ENCODE measurements around the gene PHACTR1.

PHACTR1 gene

GRCh38 chr6:12911427-12911826 lies 194.9 kb downstream of the PHACTR1 start:
- Histone ChIP-seq H3K9me3 (ENCODE audit: control insufficient read depth, low read length) (no peaks in the 10 kb centered on the region), H3K4me3 (ENCODE audit: insufficient read depth, low read depth, low read length, poor library complexity, severe bottlenecking) (no peak overlapping the region), H3K27ac (ENCODE audit: insufficient read depth, low read length, poor library complexity, severe bottlenecking) (no peak overlapping the region), H3K36me3 (ENCODE audit: control insufficient read depth, insufficient read depth, low read length) (no peaks in the 10 kb centered on the region), H3K27me3 (replicated peaks; ENCODE audit: control insufficient read depth, insufficient read depth, low read length, poor library complexity, severe bottlenecking) (no peaks in the 10 kb centered on the region), H3K4me1 (ENCODE audit: control insufficient read depth, insufficient read depth, low read length, poor library complexity, severe bottlenecking) (no peaks in the 10 kb centered on the region)
- DNase-seq = no peak

- Histone ChIP-seq H3K9me3 (ENCODE audit: control insufficient read depth, low read length) (no peaks in the 10 kb centered on the region), H3K4me3 (ENCODE audit: insufficient read depth, low read depth, low read length, poor library complexity, severe bottlenecking) (no peak overlapping the region), H3K36me3 (ENCODE audit: control insufficient read depth, insufficient read depth, low read length) (no peaks in the 10 kb centered on the region), H3K27me3 (replicated peaks; ENCODE audit: control insufficient read depth, insufficient read depth, low read length, poor library complexity, severe bottlenecking) (no peaks in the 10 kb centered on the region), H3K27ac (ENCODE audit: insufficient read depth, low read length, poor library complexity, severe bottlenecking) (no peak overlapping the region), H3K4me1 (ENCODE audit: control insufficient read depth, insufficient read depth, low read length, poor library complexity, severe bottlenecking) (no peaks in the 10 kb centered on the region)
- no peak for DNase-seq
Measured at GRCh38 chr6:12913201-12913600, 196.6 kb downstream of the PHACTR1 start.

GRCh38 chr6:12916006-12916405 lies 199.4 kb downstream of the PHACTR1 start:
- H3K4me3 ChIP-seq (ENCODE audit: insufficient read depth, low read depth, low read length, poor library complexity, severe bottlenecking) = no peak overlapping the region
- H3K27ac ChIP-seq (ENCODE audit: insufficient read depth, low read length, poor library complexity, severe bottlenecking) = no peak overlapping the region
- no peak for DNase-seq
- no peaks in the 10 kb centered on the region for H3K9me3 ChIP-seq (ENCODE audit: control insufficient read depth, low read length)
- H3K4me1 ChIP-seq (ENCODE audit: control insufficient read depth, insufficient read depth, low read length, poor library complexity, severe bottlenecking) = no peaks in the 10 kb centered on the region
- no peaks in the 10 kb centered on the region for H3K36me3 ChIP-seq (ENCODE audit: control insufficient read depth, insufficient read depth, low read length)
- H3K27me3 ChIP-seq (replicated peaks; ENCODE audit: control insufficient read depth, insufficient read depth, low read length, poor library complexity, severe bottlenecking) = no peaks in the 10 kb centered on the region

GRCh38 chr6:12916420-12917136 lies 200.0 kb downstream of the PHACTR1 start:
- Histone ChIP-seq H3K9me3 (ENCODE audit: control insufficient read depth, low read length) (no peaks in the 10 kb centered on the region), H3K4me3 (ENCODE audit: insufficient read depth, low read depth, low read length, poor library complexity, severe bottlenecking) (no peak overlapping the region), H3K27ac (ENCODE audit: insufficient read depth, low read length, poor library complexity, severe bottlenecking) (no peak overlapping the region), H3K27me3 (replicated peaks; ENCODE audit: control insufficient read depth, insufficient read depth, low read length, poor library complexity, severe bottlenecking) (no peaks in the 10 kb centered on the region), H3K36me3 (ENCODE audit: control insufficient read depth, insufficient read depth, low read length) (no peaks in the 10 kb centered on the region), H3K4me1 (ENCODE audit: control insufficient read depth, insufficient read depth, low read length, poor library complexity, severe bottlenecking) (no peaks in the 10 kb centered on the region)
- DNase-seq = no peak

GRCh38 chr6:12921467-12921866 lies 204.9 kb downstream of the PHACTR1 start:
- Histone ChIP-seq H3K9me3 (ENCODE audit: control insufficient read depth, low read length) (no peaks in the 10 kb centered on the region), H3K27ac (ENCODE audit: insufficient read depth, low read length, poor library complexity, severe bottlenecking) (no peak overlapping the region), H3K4me1 (ENCODE audit: control insufficient read depth, insufficient read depth, low read length, poor library complexity, severe bottlenecking) (no peaks in the 10 kb centered on the region), H3K27me3 (replicated peaks; ENCODE audit: control insufficient read depth, insufficient read depth, low read length, poor library complexity, severe bottlenecking) (no peaks in the 10 kb centered on the region), H3K36me3 (ENCODE audit: control insufficient read depth, insufficient read depth, low read length) (no peaks in the 10 kb centered on the region), H3K4me3 (ENCODE audit: insufficient read depth, low read depth, low read length, poor library complexity, severe bottlenecking) (no peak overlapping the region)
- no peak for DNase-seq

DNA sequence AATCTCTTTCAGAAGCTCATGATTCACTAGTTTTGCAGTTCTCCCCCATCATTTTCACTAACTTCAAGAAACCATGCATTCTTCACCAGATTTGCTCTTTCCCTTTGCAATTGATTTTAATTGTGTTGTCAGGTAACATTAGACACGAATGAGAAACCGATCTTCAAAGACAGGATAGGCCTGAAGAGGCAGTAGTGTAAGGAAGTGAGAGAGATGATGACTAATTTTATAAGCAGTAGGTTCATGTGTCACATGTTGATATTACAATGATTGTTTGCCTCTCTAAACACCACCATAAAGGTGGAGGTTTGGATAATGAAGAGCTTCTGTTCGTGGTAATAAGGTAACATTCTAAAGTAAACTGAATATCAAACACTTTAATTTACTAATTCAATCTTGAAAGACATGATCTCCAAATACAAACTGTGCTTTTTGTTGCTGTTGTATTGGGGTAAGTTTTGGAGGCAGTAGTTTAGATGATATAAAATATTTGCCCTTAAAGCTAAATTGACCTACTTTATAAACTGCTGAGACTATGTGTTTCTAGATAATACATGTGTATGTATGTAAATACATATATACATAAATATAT lies 207.2 kb downstream of the PHACTR1 start:
- Histone ChIP-seq H3K36me3 (ENCODE audit: control insufficient read depth, insufficient read depth, low read length) (no peaks in the 10 kb centered on the region), H3K9me3 (ENCODE audit: control insufficient read depth, low read length) (no peaks in the 10 kb centered on the region), H3K4me3 (ENCODE audit: insufficient read depth, low read depth, low read length, poor library complexity, severe bottlenecking) (no peak overlapping the region), H3K27me3 (replicated peaks; ENCODE audit: control insufficient read depth, insufficient read depth, low read length, poor library complexity, severe bottlenecking) (no peaks in the 10 kb centered on the region), H3K27ac (ENCODE audit: insufficient read depth, low read length, poor library complexity, severe bottlenecking) (no peak overlapping the region), H3K4me1 (ENCODE audit: control insufficient read depth, insufficient read depth, low read length, poor library complexity, severe bottlenecking) (no peaks in the 10 kb centered on the region)
- no peak for DNase-seq

GRCh38 chr6:12924911-12925310 lies 208.3 kb downstream of the PHACTR1 start:
- Histone ChIP-seq H3K27me3 (replicated peaks; ENCODE audit: control insufficient read depth, insufficient read depth, low read length, poor library complexity, severe bottlenecking) (no peaks in the 10 kb centered on the region), H3K4me3 (ENCODE audit: insufficient read depth, low read depth, low read length, poor library complexity, severe bottlenecking) (no peak overlapping the region), H3K36me3 (ENCODE audit: control insufficient read depth, insufficient read depth, low read length) (no peaks in the 10 kb centered on the region), H3K9me3 (ENCODE audit: control insufficient read depth, low read length) (no peaks in the 10 kb centered on the region), H3K27ac (ENCODE audit: insufficient read depth, low read length, poor library complexity, severe bottlenecking) (no peak overlapping the region), H3K4me1 (ENCODE audit: control insufficient read depth, insufficient read depth, low read length, poor library complexity, severe bottlenecking) (no peaks in the 10 kb centered on the region)
- DNase-seq = no peak

- DNase-seq = no peak
Measured at GRCh38 chr6:12927746-12928145, 211.2 kb downstream of the PHACTR1 start.

GRCh38 chr6:12929678-12930077 lies 213.1 kb downstream of the PHACTR1 start:
- no peak overlapping the region for H3K27ac ChIP-seq (ENCODE audit: insufficient read depth, low read length, poor library complexity, severe bottlenecking)
- H3K4me1 ChIP-seq (ENCODE audit: control insufficient read depth, insufficient read depth, low read length, poor library complexity, severe bottlenecking) = no peaks in the 10 kb centered on the region
- H3K9me3 ChIP-seq (ENCODE audit: control insufficient read depth, low read length) = no peaks in the 10 kb centered on the region
- DNase-seq = no peak
- H3K27me3 ChIP-seq (replicated peaks; ENCODE audit: control insufficient read depth, insufficient read depth, low read length, poor library complexity, severe bottlenecking) = no peaks in the 10 kb centered on the region
- H3K4me3 ChIP-seq (ENCODE audit: insufficient read depth, low read depth, low read length, poor library complexity, severe bottlenecking) = no peak overlapping the region
- H3K36me3 ChIP-seq (ENCODE audit: control insufficient read depth, insufficient read depth, low read length) = no peaks in the 10 kb centered on the region

More at GRCh38 chr6:12927746-12928145, 211.2 kb downstream of the PHACTR1 start:
- Histone ChIP-seq H3K27me3 (replicated peaks; ENCODE audit: control insufficient read depth, insufficient read depth, low read length, poor library complexity, severe bottlenecking) (no peaks in the 10 kb centered on the region), H3K36me3 (ENCODE audit: control insufficient read depth, insufficient read depth, low read length) (no peaks in the 10 kb centered on the region), H3K4me1 (ENCODE audit: control insufficient read depth, insufficient read depth, low read length, poor library complexity, severe bottlenecking) (no peaks in the 10 kb centered on the region), H3K27ac (ENCODE audit: insufficient read depth, low read length, poor library complexity, severe bottlenecking) (no peak overlapping the region), H3K9me3 (ENCODE audit: control insufficient read depth, low read length) (no peaks in the 10 kb centered on the region), H3K4me3 (ENCODE audit: insufficient read depth, low read depth, low read length, poor library complexity, severe bottlenecking) (no peak overlapping the region)

DNA sequence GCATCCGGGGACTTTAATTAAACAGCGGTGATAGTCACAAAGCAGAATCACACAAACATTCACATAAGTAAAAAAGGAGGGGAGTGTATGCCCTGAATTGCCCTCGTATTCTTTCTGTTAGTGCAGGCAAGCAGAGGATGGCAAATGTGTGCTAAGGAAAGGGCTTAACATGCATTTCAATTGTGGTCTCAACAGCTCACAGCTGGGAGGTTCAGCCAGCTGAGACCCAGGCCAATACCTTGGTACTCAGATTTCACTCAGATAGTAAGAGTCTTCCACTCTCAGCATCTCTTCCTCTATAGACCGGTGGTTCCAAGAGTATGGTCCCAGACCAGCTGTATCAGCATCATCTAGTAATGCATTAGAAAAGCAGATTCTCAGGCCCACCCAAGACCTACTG lies 215.1 kb downstream of the PHACTR1 start:
- H3K4me1 ChIP-seq (ENCODE audit: control insufficient read depth, insufficient read depth, low read length, poor library complexity, severe bottlenecking) = no peaks in the 10 kb centered on the region
- no peak for DNase-seq
- H3K27me3 ChIP-seq (replicated peaks; ENCODE audit: control insufficient read depth, insufficient read depth, low read length, poor library complexity, severe bottlenecking) = no peaks in the 10 kb centered on the region
- no peak overlapping the region for H3K4me3 ChIP-seq (ENCODE audit: insufficient read depth, low read depth, low read length, poor library complexity, severe bottlenecking)
- H3K27ac ChIP-seq (ENCODE audit: insufficient read depth, low read length, poor library complexity, severe bottlenecking) = no peak overlapping the region
- H3K36me3 ChIP-seq (ENCODE audit: control insufficient read depth, insufficient read depth, low read length) = no peaks in the 10 kb centered on the region
- no peaks in the 10 kb centered on the region for H3K9me3 ChIP-seq (ENCODE audit: control insufficient read depth, low read length)
